HG03432 (cell line): ENCODE measurements around the gene FXYD3.
A peak's percentile ranks its signal among the peaks of the same experiment; 100 is the strongest.
"Not testable (repeated sequence)": the region's sequence is repeated elsewhere in the genome, so short reads cannot be mapped to it uniquely, and the experiment has no call there.

Experiments used
- ATAC-seq: cut with Tn5 transposase; IDR thresholded peaks from one replicate; pipeline ENCODE4 v1.9.1; 2021; ENCODE audit warnings: mild to moderate bottlenecking, moderate library complexity; ENCODE audit not compliant: unreplicated experiment

Gene FXYD3

DNA sequence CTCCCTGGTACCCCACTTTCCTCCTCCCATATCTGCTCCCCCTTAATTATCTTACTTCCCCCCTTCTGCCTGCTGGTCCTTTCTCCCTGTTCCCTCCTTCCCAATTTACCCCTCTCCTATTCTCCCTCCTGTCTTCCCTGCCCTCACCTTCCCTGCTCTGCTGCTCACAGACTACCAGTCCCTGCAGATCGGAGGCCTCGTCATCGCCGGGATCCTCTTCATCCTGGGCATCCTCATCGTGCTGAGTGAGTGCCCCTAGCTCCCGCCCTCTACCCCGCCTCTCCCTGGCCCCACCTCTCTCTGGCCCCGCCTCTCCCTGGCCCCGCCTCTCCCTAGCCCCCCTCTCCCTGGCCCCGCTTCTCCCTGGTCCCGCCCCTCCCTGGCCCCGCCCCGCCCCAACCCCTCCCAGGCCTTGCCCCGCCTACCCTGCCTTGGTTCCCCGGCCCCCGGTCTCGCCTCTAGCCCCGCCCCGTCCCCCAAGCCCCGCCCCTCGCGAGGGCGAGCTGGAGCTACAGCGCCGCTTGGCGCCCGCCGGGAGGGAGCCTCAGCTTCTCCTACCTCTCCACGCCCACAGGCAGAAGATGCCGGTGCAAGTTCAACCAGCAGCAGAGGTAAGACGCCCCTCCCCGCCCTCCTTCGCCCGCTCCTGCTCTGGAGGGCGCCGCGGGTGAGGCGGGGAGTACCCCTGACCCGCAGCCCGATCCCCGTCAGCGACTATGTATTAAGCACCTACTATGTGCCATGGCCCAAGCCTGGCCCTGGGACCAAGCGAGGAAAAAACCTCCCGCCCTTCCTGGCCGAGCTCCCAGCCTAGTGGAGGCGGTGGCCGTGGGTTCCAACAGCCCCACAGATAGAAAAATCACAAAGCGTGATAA, 25.6 kb downstream of the FXYD3 start:
- ATAC-seq = peak; percentile 59

DNA sequence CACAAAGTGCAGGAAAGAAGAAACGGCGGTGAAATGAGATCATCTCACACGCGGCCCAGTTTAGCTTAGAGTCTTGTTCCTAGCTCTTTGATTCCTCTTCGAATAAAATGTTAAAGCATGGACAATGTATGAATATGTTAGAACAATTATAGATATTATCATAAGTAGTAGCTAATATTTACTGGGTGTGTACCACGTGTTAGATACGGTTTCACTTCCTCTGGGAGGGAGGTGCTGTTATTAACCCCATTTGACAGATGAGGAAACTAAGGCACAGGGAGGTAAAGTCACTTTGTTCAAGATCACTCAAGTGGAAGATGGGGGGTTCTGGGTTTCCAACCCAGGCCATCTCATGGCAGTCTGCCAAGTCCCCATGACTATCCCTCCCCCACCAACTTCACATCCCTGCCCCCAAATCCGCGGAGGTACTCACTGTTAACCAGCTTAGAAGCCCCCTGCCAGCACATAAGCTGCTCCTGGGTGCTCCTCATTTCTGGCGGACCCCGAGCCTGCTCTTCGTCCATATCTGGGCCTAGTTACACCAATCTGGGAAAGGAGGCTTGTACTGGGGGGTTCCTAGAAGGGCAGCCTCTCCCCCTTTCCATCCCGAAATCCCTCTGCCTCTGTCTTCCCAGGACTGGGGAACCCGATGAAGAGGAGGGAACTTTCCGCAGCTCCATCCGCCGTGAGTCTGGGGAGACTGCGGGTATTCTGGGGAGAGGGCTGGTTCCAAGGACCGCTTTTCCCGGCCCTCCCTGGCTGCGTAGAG, 26.4 kb downstream of the FXYD3 start:
- no peak for ATAC-seq

- ATAC-seq = no peak
Measured at GRCh38 chr19:35142606-35143230, 27.1 kb downstream of the FXYD3 start.

DNA sequence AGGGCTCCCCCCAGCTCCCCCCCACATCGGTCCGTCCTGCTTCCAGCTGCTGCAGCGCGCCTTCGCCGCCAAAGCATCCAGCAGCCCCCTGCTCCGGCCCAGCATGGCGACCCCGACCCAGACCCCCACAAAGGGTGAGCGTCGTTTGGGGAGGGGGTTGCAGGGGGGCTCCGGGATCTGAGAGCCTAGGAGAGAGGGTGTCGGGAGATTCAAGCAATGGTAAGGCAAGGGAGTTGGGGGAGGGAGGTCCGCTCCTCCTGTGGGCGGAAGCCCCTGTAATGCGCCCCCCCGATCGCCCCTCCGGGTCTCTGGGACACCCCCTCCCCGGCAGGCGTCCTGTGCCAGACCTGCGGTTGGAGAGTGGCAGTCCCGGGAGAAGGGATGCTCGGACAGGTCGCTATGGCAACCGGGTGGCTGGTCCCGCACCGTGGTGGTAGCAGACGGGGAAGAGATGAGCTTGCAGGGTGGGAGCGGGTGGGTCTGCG, 27.6 kb downstream of the FXYD3 start, which contains the start of gene FXYD7:
Gene FXYD7, plus strand, starts transcription at position 25 of the 485 bp plus-strand sequence. Its CDS starts 79 bp downstream, at position 104.
- no peak for ATAC-seq

GRCh38 chr19:35143818-35144217, 28.2 kb downstream of the FXYD3 start:
- ATAC-seq = no peak

- no peak for ATAC-seq
Measured at GRCh38 chr19:35144259-35144599, 28.6 kb downstream of the FXYD3 start.

DNA sequence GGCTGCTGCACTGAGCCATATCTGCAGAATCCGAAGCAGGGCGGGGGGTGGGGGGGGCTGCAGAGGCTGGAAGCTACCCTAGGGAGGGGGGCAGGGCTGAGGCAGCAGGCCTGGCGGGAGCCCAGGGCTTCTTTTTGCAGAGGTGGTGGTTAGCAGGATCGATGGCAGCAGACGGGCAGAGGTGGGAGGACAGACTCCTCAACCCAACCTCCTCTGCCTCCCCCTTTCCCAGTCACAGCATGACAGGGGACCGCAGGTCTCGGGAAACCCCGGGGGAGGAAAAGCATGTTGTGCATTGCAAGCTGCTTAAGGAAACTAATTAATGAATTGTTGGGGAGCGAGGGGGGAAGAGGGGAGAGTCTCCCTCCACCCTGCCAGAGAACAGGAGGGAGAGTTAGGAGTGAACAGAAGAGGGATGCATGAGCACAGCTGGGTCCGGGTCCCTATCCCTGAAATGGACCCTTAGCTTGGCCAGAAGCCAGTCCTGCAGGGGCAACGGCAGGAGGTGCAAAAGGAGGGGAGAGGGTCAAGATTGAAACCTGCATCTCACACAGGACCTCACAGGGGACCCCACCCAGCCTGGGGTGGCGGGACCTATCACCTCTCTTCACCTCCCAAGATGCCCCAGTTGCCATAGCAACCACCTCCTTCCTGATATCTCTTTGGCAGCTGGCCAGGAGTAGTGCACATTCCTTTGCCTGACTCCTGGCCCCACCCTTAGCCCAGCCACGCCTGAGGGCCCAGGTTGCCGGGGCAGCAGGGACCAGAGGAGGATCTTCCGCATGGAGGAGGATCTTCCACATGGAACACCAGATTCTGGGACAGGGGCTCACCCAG, 29.2 kb downstream of the FXYD3 start:
- ATAC-seq = no peak

DNA sequence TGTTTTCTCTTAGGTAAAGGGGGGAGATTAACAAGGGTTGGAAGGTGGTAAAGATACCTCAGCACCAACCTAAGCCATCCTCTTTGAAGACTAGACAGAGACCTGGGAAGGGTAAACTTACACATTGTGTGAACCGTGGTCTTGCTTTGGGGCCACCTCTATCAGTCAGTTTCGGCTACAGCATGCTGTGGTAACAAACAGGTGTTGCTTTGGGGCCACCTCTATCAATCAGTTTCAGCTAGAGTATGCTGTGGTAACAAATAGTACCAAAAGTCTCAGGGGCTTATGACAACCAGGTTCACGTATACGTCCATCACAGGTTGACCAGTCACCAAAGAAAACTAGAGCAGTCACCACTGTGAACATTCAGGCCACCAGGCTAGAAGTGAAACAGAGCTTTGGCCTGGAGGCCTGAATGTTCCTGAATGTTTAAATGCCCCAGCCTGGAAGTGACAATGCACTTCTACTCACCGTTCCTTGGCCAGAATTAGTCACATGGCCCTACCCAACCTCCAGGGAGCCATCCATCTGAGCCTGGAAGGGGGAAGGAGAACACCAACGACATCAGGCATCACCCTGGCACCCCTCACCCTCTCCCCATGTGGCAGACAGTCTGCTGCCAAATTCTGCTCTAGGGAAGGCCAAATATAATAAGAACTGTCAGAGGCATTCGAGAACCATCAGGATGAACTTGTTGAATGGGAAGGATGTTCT, 31.3 kb downstream of the FXYD3 start:
- no peak for ATAC-seq

GRCh38 chr19:35149463-35149862, 33.8 kb downstream of the FXYD3 start:
- no peak for ATAC-seq

DNA sequence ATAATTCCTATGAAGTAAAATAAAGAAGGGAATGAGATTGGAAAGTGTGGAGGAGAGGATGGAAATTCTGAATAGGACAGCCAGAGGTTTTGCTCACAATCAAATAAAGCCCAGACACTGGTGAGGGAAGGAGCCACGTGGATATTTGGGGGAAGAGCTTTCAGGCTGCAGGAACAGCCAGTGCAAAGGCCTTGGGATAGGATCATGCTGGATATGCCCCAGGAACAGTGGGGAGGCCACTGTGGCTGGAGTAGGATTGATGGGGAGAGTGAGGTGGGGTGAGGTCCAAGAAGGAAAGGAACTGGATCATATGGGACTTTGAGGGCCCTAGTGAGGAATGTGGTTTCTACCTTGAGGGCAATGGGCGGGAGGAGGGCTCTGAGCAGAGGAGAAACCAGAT, 34.8 kb downstream of the FXYD3 start:
- ATAC-seq = no peak

- no peak for ATAC-seq
Measured at GRCh38 chr19:35151273-35152065, 35.8 kb downstream of the FXYD3 start.

DNA sequence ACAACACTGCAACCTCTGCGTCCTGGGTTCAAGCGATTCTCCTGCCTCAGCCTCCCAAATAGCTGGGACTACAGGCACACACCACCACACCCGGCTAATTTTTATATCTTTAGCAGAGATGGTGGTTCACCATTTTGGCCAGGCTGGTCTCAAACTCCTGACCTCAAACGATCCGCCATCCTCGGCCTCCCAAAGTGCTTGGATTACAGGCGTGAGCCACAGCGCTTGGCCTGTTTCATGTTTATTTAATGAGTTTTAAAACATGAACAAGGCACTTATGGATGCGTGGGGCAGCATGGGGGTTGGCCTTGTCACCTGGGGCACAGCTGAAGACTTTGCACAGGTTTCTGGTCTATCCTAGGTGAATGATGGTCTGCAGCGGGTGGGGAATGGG, 37.5 kb downstream of the FXYD3 start:
- not testable (repeated sequence) for ATAC-seq

DNA sequence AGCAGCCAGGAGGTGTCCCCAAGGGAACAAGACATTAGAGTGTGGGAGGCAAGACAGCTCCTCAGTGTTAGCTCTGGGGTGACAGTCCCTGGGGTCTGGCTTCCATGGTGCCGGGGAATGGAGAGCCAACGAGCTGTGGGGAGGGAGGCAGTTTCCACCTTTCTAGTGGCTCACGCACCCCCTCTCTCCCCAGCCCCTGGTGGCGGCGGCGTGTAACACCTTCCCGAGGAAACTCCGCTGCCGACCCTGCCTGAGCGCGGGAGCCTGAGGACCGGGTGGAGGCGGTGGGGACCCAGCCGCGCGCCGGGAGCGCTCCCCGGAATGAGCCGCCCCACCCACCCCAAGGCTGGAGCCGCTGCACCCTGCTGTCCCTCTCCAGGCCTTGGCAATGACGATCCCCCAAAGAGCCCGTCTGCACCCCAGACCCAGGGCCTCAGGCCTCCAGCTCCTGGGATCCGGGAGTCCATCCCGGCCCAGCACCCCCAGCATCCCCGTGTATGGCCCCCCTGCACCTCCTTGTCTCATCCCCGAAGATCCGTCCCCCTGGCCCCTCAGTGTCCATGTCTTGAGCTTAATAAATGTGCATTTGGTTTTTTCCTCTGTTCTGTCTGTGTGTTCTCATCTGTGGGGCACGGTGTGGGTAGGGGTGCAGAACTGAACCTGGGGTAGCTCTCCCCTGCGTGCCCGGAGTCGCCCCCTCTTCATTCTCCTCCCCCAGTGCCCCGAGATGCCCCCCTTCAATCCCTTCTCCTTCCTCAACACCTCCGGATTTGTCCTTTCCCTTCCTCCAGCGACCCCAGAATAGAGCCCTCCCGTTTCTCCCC, 38.3 kb downstream of the FXYD3 start:
- ATAC-seq = no peak

GRCh38 chr19:35154525-35155406, 39.1 kb downstream of the FXYD3 start, which contains the start of gene FXYD5:
Gene FXYD5 (plus strand): TSS chr19:35154735. CDS start chr19:35155551, 816 bp downstream.
- no peak for ATAC-seq

DNA sequence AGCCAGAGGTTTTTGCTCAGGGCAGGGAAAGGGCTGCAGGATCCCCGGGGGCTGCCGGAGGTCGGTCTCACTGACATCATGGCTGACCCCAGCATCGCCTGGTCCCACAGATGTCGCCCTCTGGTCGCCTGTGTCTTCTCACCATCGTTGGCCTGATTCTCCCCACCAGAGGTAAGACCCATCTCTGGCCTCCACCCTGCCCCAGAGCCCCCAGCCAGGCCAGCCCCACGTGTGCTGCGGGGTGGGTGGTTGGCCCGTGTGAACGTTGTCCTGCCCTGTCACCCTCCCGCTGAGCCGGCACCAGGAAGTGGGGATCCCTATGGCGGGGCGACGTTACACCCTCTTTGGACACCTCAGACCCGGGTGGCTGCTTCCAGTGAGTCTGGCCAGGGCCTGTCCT, 39.8 kb downstream of the FXYD3 start:
- ATAC-seq = no peak

DNA sequence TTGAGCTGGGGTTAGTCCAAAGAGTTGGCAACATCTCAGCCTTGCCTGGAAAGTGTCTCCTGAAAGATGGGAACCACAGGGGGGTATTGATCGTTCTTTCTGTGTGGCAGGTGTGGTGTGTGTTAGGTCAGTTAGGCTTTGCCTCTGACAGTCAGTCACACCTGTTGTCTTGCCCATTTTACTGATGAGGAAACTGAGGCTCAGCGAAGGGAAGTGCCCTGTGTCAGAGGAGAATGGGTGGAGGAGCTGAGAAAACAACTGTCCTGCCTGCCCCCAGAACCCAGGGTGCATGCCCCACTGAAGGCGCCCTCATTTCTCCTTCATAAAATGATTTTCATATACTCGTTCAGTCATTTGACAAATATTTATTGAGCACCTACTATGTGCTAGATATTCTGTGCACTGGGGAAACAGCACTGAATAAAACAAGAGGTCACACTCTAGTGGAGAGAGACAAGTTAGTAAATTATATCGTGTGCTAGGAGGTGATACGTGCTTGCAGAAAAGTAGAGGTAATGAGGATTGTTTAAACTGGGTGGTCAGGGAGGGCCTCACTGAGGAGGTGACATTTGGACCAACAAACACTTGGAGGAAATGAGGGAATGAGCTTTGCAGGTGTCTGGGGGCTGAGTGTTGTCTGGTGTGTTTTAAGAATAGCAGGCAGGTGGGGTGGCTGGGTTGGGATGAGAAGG, 40.5 kb downstream of the FXYD3 start:
- no peak for ATAC-seq

DNA sequence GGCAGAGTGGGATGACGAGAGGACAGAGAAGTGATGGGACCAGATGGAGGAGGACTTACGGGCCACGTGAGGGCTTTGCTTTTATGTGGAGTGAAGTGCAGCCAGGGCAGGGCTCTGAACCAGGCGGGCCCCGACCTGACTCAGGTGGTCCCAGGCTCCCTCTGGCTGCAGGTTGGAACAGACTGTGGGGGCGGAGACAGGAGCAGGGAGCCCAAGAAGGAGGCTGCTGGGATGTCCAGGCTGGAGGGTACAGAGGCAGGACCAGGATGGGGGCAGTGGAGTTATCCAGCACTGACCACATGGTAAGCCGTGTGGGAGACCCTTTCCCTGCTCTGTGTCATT, 41.0 kb downstream of the FXYD3 start:
- no peak for ATAC-seq
